Urothelium cell line (cell line): Measurements from ENCODE around the gene PRAMEF1.
"Not testable (repeated sequence)": the region's sequence is repeated elsewhere in the genome, so short reads cannot be mapped to it uniquely, and the experiment has no call there.

Experiments
- DNase-seq: peaks from one replicate; pipeline ENCODE4 v3.0.0; 2011; ENCODE audit warnings: low spot score, mixed read lengths
- FAIRE-seq: peaks from 2 replicates; lab custom pipeline; 2011; peaks lifted over from hg19 to GRCh38; lab: Jason Lieb, UNC

The PRAMEF1 gene

GRCh38 chr1:12775443-12775842 lies 15.8 kb upstream of the PRAMEF1 start:
- DNase-seq (no peak), FAIRE-seq (no peak)

GRCh38 chr1:12776801-12777557 lies 14.2 kb upstream of the PRAMEF1 start:
- DNase-seq = no peak
- no peak for FAIRE-seq

GRCh38 chr1:12778061-12778460 lies 13.1 kb upstream of the PRAMEF1 start:
- FAIRE-seq = no peak
- DNase-seq = no peak

- DNase-seq (no peak), FAIRE-seq (no peak)
Measured at GRCh38 chr1:12778907-12779306, 12.3 kb upstream of the PRAMEF1 start.

DNA sequence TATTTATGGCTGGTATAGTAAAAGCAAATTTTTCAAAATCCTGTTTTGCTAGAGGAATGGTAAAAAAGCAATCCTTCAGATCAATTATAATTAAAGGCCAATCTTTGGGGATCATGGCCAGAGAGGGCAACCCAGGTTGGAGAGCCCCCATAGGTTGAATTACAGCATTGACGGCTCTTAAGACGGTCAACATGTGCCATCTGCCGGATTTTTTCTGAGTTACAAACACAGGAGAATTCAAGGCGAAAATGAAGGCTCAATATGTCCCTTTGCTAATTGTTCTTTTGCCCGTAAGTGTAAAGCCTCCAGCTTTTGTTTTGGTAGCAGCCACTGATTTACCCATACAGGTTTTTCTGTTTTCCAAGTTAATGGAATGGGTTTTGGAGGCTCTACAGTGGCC lies 9.7 kb upstream of the PRAMEF1 start:
- DNase-seq, FAIRE-seq: not testable (repeated sequence)

DNA sequence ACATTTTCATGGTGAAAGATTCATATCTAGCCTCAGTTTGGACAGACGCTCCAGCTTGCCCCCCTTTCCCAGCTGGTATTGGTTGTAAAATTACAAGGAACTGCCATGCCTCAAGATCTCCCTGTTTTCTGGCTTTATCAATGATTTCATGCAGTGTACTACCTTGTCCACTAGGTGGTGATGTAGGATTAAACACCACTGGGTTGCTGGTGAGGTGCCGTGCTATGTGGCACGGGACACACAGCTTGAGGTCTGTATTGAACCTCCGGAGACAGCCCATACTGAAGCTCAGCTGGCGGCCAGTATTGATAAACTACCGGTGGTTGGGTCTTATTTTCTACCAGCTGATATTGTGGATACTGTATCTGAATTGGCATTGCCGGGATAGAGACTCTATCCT lies 7.4 kb upstream of the PRAMEF1 start:
- not testable (repeated sequence) for FAIRE-seq, DNase-seq

DNA sequence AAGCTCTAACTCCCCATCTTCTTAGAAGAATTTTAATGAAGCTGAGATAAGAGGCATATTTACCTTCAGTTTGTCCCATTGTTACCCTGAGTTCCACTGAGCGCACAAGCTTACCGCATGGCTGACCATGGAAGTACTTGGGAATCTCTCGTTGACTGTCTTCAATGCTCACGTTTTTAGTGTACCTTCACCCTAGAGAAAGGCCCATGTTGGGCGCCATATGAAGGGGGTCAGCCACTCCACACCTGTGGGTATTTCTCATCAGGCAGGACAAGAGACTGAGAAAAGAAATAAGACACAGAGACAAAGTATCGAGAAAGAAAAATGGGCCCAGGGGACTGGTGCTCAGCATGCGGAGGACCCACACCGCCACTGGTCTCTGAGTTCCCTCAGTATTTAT lies 6.5 kb upstream of the PRAMEF1 start:
- DNase-seq, FAIRE-seq: not testable (repeated sequence)

DNA sequence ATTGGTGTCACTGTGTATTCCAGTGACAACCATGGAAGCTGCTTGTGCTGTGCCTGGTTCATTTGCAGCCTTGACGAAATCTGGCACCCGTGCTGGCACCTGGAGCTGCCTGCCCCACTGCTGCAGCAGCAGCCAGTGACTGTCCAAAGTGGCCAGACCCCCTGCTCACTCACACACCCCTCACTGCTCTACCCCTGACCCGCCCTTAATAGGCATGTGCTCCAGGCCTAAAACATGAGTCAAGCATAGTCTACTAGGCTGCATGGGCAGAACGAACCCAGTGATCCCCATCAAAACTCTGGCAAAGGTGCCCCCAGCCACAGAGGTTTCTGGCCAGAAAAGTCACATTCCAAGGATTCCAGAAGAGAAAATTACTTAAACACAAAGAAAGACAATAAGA lies 7.7 kb downstream of the PRAMEF1 start:
- FAIRE-seq (no peak), DNase-seq (no peak)

DNA sequence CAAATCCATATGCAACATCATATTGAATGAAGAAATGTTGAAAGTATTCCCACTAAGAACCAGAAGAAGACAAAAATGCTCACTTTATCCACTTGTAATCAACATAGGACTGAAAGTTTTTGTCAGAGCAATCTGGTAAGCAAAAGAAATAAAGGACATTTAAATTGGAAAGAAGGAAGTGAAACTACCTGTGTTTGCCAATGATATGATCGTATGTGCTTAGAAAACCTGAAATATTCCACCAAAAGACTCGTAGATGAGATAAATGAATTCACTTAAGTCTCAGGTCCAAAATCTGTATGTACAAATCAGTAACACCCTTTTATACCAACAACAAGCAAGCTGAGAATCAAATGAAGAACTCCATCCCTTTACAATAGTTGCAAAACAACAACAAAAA lies 8.5 kb downstream of the PRAMEF1 start:
- DNase-seq (no peak), FAIRE-seq (no peak)

- DNase-seq (no peak), FAIRE-seq (no peak)
Measured at GRCh38 chr1:12809933-12810332, 18.7 kb downstream of the PRAMEF1 start.

- FAIRE-seq = no peak
- peak; percentile 71 for DNase-seq
Measured at GRCh38 chr1:12810691-12811408, 19.7 kb downstream of the PRAMEF1 start.

DNA sequence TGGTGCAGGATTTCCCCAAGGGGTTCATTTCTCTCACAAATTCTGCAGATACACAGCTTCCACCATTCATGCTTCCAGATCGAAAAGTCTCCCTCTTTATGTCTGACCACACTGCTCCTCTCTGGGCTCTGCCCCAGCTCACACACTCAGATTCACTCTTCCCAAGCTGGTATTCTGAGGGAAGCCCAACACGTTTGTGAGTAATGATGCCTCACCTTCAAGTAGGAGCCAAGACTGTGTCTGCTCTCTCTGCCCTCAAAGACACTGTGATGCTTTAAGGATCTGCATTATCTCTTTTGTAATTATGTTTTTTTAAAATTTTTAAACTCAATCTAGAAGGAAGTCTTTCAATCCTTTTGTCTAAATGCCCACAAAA lies 20.2 kb downstream of the PRAMEF1 start:
- DNase-seq = no peak
- FAIRE-seq = no peak

GRCh38 chr1:12819061-12819460 lies 27.9 kb downstream of the PRAMEF1 start:
- DNase-seq, FAIRE-seq: not testable (repeated sequence)

DNA sequence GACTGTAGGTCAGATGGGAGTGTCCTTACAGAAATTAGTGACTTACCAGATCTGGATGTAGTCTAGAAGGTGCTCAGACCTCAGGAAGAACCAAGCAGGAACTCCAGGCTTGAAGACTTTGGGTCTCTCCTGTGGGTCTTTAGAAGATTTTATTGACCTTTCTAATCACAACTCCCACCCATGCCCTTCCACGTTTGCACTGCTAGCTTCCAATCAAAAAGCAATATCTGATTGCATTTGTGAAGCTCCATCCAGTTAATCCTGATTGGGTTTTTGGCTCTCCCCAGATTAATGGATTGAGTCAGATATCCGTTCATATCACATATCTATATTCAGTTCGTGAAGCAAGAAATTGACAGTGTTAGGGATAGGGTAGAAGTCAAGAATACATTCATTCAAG lies 40.1 kb downstream of the PRAMEF1 start, which contains the start of gene PRAMEF11:
PRAMEF11 (minus strand) TSS at position 101 of the 400 bp plus-strand sequence. CDS start 2,621 bp downstream, outside the sequence.
- DNase-seq, FAIRE-seq: not testable (repeated sequence)

GRCh38 chr1:12833251-12833650 lies 42.1 kb downstream of the PRAMEF1 start:
- DNase-seq, FAIRE-seq: not testable (repeated sequence)
